ENCODE results near the gene DENND1A.

DENND1A gene

DNA sequence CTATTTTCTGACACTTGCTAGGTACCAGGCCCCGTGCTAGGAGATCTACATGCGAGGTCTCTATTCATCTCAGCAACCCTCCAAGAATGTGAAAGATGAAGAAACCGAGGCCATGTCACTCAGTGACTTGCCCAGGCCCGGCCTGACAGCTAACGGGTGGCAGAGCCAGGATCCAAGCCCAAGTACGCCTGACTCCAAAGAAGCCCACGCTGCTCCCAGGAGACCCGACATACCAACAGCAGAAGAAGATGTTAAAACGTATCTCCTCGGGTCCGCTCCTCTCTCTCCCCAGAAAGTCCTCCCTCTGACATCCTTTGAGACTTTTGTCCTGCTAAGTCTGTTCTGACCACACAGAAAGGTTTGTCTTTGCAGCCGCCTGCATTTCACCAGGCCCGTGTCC is 508.7 kb downstream of the DENND1A start:
- in situ Hi-C loops (cut with MboI; ENCODE audit: low sequenced_read_pairs, unreplicated experiment): no loop called here
- TF ChIP-seq, protein P1, sequence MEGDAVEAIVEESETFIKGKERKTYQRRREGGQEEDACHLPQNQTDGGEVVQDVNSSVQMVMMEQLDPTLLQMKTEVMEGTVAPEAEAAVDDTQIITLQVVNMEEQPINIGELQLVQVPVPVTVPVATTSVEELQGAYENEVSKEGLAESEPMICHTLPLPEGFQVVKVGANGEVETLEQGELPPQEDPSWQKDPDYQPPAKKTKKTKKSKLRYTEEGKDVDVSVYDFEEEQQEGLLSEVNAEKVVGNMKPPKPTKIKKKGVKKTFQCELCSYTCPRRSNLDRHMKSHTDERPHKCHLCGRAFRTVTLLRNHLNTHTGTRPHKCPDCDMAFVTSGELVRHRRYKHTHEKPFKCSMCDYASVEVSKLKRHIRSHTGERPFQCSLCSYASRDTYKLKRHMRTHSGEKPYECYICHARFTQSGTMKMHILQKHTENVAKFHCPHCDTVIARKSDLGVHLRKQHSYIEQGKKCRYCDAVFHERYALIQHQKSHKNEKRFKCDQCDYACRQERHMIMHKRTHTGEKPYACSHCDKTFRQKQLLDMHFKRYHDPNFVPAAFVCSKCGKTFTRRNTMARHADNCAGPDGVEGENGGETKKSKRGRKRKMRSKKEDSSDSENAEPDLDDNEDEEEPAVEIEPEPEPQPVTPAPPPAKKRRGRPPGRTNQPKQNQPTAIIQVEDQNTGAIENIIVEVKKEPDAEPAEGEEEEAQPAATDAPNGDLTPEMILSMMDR (IDR thresholded peaks at IDR 0.05; ENCODE audit: borderline replicate concordance, control extremely low read depth, extremely low read depth, insufficient read depth, missing control alignments): no peak
- DNase-seq (ENCODE audit: low spot score): no peak

DNA sequence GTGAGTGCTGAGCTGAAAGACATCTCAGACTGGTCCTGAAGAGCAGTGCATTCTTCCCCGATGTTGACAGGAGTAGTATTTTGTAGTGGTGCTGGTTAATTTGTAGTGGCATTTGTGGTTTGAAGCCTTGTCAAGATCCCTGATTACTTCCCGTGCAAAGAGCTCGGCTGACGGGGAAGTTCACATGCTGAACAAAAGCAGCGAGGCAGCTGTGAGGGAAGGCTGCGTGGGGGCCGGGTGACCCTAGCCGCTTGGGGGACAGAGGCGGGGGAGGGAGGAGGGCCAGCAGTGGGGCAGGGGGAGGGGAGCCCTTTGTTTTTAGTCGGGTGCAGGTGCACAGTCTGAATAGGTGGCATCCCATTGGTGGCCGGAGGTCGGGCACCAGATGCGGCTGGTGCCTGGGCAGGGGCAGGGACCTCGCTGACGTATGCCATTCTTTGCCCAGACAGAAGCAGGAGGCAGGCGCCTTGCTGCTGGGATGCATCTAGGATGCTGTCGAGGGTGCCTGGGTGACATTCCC is 509.3 kb downstream of the DENND1A start:
- TF ChIP-seq, protein P1 (IDR thresholded peaks at IDR 0.05; ENCODE audit: borderline replicate concordance, control extremely low read depth, extremely low read depth, insufficient read depth, missing control alignments): no peak
- no peak for DNase-seq (ENCODE audit: low spot score)
- in situ Hi-C loops (cut with MboI; ENCODE audit: low sequenced_read_pairs, unreplicated experiment): no loop called here

DNA sequence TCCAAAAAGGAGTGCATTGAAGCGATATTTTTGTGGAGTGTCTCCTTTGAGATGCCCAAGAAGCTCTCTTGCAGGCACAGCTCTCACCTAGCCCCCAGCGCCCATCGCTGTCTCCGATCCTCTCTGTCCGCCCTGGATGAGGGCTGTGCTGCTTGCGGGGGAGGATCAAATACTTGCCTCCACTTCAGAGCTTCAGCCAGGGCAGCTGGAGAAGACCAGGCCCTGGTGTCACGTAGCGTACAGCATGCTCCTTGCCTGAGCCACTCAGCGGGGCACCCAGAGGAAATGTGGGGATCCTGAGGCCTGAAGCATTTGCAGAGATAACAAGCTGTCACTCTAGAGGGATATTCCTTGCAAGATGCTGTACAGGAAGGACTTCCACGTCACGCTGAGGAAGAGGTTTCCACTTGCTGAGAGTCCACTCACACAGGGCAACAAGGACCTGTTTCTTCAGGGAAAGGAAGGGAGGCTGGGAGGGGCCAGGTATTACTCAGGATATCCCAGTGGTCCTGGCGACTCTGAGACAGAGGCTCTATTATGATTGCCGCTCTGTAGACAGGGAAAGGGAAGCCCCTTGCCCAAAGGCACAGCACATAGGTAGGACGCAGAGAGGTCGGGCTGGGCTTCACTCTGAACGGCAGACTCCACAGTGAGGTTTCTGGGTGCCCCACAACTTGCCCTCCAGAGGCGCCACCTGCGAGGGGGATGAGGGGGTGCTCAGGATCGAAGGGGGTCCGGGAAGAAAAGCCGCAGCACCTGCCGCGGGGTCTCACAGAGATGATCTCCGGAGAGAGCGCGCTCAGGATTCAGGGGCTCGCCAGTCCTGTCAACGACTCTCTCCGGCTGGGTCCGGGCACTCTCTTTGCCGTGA is 510.0 kb downstream of the DENND1A start:
- in situ Hi-C loops (cut with MboI; ENCODE audit: low sequenced_read_pairs, unreplicated experiment): no loop called here
- no peak for DNase-seq (ENCODE audit: low spot score)

DNA sequence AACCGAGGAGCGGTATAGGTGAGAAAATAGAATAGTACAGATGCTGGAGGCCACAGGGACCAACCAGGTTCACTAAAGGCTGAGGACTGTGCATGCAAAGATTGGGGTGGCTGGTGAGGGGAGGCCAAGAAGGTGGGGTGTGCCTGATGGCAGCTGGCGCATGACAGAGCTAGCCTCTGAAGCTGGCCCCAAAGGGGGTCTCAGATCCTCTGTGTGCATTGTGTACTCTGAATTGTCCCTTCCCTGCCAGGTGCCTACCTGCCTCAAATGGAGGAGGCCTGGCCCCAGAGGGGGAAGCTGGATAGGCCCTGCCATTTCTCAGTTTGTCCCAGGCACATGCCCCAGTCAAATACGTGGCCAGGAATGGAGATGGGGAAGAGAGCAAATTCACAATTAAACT is 510.8 kb downstream of the DENND1A start:
- DNase-seq (ENCODE audit: low spot score): no peak
- in situ Hi-C loops (cut with MboI; ENCODE audit: low sequenced_read_pairs, unreplicated experiment): no loop called here
- TF ChIP-seq, protein P1 (IDR thresholded peaks at IDR 0.05; ENCODE audit: borderline replicate concordance, control extremely low read depth, extremely low read depth, insufficient read depth, missing control alignments): no peak

More for the DNA sequence above, 510.0 kb downstream of the DENND1A start:
- TF ChIP-seq, protein P1 (IDR thresholded peaks at IDR 0.05; ENCODE audit: borderline replicate concordance, control extremely low read depth, extremely low read depth, insufficient read depth, missing control alignments): no peak

DNA sequence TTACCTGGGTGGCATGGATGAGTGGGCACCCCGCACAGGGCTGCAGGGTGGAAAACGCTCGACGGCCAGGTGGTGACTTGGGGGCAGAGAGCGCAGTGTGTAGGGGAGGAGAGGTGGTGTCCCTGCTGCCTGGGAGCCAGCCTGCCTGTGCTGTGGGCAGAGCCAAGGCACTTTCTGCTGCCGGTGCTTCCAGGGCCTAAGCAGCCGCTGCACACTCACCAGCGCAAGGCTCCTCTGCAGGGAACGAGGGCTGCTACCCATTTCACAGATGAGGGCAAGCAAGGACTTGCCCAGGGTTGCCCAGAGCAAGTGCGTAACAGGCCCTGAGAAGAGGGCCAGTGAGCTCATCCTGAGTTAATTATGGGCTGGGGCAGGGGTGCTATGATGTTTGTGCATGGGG is 511.4 kb downstream of the DENND1A start:
- TF ChIP-seq, protein P1 (IDR thresholded peaks at IDR 0.05; ENCODE audit: borderline replicate concordance, control extremely low read depth, extremely low read depth, insufficient read depth, missing control alignments): no peak
- DNase-seq (ENCODE audit: low spot score): no peak
- in situ Hi-C loops (cut with MboI; ENCODE audit: low sequenced_read_pairs, unreplicated experiment): no loop called here

DNA sequence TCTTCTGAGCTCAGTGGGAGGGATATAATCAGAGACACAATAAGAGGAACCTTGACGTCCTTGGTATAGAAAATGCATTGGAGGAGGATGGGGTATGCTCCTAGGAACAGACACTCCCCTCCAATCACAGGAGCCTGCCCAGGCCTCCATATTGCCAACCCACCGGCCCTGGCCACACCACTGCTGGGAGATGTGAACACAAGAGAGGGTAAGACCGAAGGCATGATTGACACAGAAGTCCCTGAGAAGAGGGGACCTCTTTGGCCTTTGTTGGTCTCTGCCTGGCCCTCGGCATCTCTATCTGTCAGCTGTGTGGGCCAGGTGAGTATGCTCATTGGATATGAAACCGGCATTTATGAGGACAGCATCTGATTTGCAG is 511.9 kb downstream of the DENND1A start:
- in situ Hi-C loops (cut with MboI; ENCODE audit: low sequenced_read_pairs, unreplicated experiment): no loop called here
- TF ChIP-seq, protein P1 (IDR thresholded peaks at IDR 0.05; ENCODE audit: borderline replicate concordance, control extremely low read depth, extremely low read depth, insufficient read depth, missing control alignments): no peak
- no peak for DNase-seq (ENCODE audit: low spot score)
